Measurements from ENCODE around the gene ZNF804A.

DNA sequence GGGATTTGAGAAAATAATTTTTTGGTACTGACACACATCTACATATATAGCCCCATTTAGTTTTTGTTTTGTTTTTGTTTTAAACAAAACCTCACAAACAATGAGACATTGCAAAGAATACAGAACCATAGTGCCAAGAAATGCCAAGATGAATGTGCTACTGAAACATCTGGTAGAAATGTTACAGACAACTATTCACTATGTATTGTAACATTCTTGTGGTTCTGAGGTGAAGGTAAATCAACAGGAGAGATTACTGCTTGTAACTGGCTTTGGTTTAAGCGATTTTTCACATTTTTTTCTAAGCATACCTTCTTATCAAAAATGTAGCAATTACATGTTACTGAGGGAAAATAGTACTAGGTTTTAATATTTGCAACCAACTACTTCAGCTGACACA is 281.3 kb downstream of the ZNF804A start:
- TF ChIP-seq, protein P1, sequence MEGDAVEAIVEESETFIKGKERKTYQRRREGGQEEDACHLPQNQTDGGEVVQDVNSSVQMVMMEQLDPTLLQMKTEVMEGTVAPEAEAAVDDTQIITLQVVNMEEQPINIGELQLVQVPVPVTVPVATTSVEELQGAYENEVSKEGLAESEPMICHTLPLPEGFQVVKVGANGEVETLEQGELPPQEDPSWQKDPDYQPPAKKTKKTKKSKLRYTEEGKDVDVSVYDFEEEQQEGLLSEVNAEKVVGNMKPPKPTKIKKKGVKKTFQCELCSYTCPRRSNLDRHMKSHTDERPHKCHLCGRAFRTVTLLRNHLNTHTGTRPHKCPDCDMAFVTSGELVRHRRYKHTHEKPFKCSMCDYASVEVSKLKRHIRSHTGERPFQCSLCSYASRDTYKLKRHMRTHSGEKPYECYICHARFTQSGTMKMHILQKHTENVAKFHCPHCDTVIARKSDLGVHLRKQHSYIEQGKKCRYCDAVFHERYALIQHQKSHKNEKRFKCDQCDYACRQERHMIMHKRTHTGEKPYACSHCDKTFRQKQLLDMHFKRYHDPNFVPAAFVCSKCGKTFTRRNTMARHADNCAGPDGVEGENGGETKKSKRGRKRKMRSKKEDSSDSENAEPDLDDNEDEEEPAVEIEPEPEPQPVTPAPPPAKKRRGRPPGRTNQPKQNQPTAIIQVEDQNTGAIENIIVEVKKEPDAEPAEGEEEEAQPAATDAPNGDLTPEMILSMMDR (IDR thresholded peaks at IDR 0.05; ENCODE audit: borderline replicate concordance, extremely low read depth, low read length, poor library complexity, severe bottlenecking) = no peak
- no peak for TF ChIP-seq EZH2 (IDR thresholded peaks at IDR 0.05; ENCODE audit: borderline replicate concordance, low read depth, low read length, severe bottlenecking)
